Adipocyte (in vitro differentiated cells): ENCODE data around the gene PCF11.

Experiments used
- DNase-seq: peaks from one replicate; pipeline ENCODE4 v3.0.0-alpha.2; 2015; ENCODE audit warnings: low read depth
- H3K27me3 ChIP-seq: replicated peaks from 2 replicates; pipeline ENCODE4 v1.7.0; 2013; ENCODE audit warnings: mild to moderate bottlenecking, low read length, moderate library complexity; ENCODE audit not compliant: control insufficient read depth, insufficient read depth
- H3K36me3 ChIP-seq: 2 replicates; pipeline ENCODE4 v1.7.0; 2013; ENCODE audit warnings: low read length, mild to moderate bottlenecking, moderate library complexity; ENCODE audit not compliant: control insufficient read depth, insufficient read depth, severe bottlenecking
- H3K4me1 ChIP-seq: 2 replicates; pipeline ENCODE4 v1.7.0; 2013; ENCODE audit warnings: mild to moderate bottlenecking, low read length, moderate library complexity; ENCODE audit not compliant: control insufficient read depth, insufficient read depth
- H3K4me3 ChIP-seq: 2 replicates; pipeline ENCODE4 v1.7.0; 2013; ENCODE audit warnings: mild to moderate bottlenecking, low read length, moderate library complexity
- H3K9ac ChIP-seq: 2 replicates; pipeline ENCODE4 v1.7.0; 2013; ENCODE audit warnings: mild to moderate bottlenecking, low read length, moderate library complexity
- H3K9me3 ChIP-seq: 2 replicates; pipeline ENCODE4 v1.7.0; 2013; ENCODE audit warnings: mild to moderate bottlenecking, low read length, moderate library complexity; ENCODE audit not compliant: control insufficient read depth

PCF11 gene

DNA sequence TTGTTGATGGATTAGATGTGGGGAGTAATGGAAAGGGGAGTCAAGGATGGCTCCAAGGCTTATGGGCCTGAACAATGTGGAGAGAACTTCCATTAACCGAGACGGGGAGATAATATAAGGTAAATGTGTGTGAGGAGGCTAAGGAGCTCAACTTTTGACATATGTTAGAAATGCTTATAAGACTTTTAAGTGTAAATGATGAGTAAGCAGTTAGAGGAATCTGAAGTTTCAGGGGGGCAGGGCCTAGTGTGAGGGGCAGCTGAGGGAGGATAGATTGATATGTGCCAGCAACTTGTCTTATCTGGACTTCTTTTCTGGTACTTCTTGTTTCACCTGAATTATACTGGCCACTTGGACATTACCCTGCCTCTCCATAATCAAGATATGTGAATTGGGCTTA lies 66.5 kb downstream of the PCF11 start:
- Histone ChIP-seq H3K27me3 (no peaks in the 10 kb centered on the region), H3K9me3 (no peaks in the 10 kb centered on the region), H3K36me3 (peaks cover 4% of the 10 kb centered on the region), H3K9ac (no peak overlapping the region), H3K4me1 (no peaks in the 10 kb centered on the region), H3K4me3 (no peak overlapping the region)
- DNase-seq, result no peak

- H3K27me3 ChIP-seq, result no peaks in the 10 kb centered on the region
- H3K4me3 ChIP-seq, result no peak overlapping the region
- H3K36me3 ChIP-seq, result no peaks in the 10 kb centered on the region
- no peaks in the 10 kb centered on the region for H3K9me3 ChIP-seq
- DNase-seq, result peak; percentile 57
- H3K9ac ChIP-seq, result no peak overlapping the region
- peaks cover 10% of the 10 kb centered on the region for H3K4me1 ChIP-seq
Measured at GRCh38 chr11:83235825-83236224, 78.9 kb downstream of the PCF11 start.
